Cardiac septum (tissue), 1 donor: Measurements from ENCODE around the gene ANXA5. TPM values are rescaled to one million over a fixed set of nuclear protein-coding genes. Genes with fewer than 3 reads are reported as not detected.

Experiments used
- DNase-seq: peaks from one replicate; pipeline ENCODE4 v3.0.0-alpha.2; 2020; ENCODE audit warnings: low spot score
- intact Hi-C: fragments of 100-400 bp; cut with DNase I; formaldehyde crosslinking; loops from one replicate; pipeline ENCODE4 v1.14.0; 2022
- total RNA-seq: library from RNA; stranded (reverse); fragmentation: NEBNext Ultra II Directional; extraction: Animal tissue kit (Norgen Biotek cat#: 25700); gene quantifications from one replicate; pipeline ENCODE4 v1.2.1, GENCODE V29; 2021
- donor health status: DM: no; HTN: no; CAD: no.

The ANXA5 gene
- total RNA-seq, 1 donor from 2014 or later = 152 TPM

DNA sequence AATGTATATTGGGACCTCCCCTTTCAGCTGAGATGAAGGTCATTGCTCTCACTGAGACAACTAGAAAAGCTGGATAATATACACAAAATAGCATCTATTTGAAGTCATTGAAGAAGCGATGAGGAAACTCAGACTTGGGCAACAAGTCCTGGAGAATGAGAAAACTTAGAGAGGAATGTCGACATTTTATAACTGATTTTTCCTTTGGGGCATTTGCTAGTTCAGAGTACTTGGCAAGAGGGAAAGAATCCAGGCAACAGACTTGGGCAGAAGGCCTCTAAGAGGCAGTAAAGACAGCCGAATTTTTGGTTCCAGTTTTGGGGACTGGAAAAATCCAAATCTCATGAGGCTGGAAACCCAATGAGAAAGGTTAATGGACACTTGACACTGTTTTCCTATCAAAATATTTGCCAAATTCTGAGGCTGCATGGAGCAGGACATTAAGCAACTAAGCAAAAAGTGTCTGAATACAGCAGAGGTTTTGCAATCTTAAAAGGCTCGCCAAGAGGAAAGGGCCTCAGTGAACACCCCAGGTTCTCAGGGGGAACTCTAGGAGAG lies 21.0 kb upstream of the ANXA5 start:
- intact Hi-C loops = no loop called here
- no peak for DNase-seq

DNA sequence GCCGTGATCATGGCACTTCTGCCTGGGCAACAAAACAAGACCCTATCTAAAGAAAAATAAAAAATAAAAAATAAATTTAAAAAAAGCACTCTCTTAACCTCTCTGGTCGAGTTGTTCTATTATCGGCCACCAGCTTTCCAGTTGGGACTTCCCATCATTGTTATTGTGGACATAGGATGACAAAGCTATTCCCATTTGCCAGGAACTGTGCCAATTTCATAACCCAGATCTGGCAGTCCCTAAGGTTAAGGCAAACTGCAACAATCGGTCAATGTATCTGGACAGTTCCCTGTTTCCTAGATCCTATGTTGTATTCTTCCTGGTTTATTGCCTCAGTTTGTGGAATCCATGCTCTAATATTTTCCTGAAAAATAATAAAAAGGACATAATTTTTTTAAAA lies 17.8 kb upstream of the ANXA5 start:
- DNase-seq = no peak

DNA sequence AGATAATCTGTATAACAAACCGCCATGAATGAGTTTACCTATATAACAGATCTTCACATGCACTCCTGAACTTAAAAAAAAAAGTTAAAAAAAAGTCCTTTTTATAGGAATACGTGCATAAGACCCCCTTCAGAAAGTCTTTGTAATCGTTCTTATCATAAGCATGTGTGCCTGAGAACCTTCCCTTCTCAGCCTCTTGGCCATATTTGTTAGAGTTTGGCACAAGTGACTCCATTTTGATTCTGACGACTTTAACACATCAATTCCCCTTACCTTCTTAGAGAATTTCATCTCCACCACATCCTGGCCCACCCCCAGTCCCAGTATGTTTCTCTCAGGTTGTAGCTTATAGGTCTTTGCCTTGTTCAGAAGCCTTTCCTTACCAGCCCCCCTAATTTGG lies 16.0 kb upstream of the ANXA5 start:
- no peak for DNase-seq
- intact Hi-C loops = no loop called here

More for the DNA sequence above, 17.8 kb upstream of the ANXA5 start:
- intact Hi-C loops = no loop called here

DNA sequence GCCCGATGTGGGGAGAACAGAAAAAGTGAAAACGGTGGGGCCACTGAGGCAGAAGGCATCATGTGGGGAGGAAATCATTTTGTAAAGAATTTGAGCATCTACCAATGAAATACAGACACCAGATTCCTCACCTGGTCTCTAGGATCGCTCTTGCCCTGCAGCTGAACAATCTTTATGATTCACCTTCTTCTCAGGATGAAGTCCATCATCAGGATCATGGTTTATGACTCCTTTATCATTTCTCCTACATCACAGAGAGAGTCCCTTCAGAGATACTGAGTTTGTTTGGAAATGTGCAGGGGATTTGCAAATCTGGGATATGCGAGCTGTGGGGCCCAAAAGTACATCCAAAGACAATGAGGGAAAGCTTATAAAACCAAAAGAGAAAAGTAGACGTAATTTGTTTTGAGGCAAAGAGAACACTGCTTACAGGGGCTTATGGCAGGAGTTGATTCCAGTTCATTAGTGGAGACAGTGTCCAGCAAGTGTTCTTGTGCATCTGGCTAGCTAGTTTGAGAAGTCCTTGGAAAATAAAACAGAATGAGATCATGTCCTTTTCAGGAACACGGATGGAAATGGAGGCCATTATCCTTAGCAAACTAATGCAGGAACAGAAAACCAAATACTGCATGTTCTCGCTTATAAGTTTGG lies 15.3 kb upstream of the ANXA5 start:
- no peak for DNase-seq
- intact Hi-C loops = no loop called here

DNA sequence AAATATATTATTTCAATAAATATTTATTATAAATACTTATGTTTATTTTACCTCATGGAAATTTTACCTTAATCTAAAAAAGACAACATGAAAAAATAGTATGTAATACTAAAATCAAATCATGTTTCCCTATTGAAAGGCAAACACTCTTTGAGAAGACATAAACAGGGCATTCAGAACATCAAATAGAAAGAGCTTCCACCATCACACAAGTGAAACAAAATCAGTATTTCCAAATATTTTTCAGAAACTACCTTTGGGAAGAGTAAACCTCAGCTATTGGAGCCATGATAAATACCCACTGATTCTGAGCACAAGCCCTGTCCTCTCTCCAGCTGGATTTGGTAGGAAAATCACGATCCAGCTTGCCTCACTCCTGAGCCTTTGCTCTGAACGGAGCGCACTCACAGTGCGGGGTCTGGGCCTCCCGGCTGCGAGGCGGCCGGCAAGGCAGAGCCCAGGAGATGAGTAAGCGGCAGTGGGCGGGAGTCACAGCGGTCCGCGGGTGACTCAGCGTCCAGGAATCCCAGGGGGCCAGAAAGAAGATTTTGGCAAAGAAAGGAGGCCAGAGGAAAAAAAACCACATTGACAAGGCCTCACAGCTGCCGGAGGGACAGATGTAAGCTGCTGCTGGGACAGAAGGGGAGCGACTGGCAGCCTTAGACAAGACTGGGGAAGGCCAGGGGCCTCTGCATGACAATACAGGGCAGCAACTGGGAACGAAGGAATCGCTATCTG lies 14.7 kb upstream of the ANXA5 start:
- intact Hi-C loops = loop anchor here (1.0 kb wide), 1 partner anchor 15 kb away; the partner anchor contains the start of gene ANXA5
- peak; percentile 90 for DNase-seq

DNA sequence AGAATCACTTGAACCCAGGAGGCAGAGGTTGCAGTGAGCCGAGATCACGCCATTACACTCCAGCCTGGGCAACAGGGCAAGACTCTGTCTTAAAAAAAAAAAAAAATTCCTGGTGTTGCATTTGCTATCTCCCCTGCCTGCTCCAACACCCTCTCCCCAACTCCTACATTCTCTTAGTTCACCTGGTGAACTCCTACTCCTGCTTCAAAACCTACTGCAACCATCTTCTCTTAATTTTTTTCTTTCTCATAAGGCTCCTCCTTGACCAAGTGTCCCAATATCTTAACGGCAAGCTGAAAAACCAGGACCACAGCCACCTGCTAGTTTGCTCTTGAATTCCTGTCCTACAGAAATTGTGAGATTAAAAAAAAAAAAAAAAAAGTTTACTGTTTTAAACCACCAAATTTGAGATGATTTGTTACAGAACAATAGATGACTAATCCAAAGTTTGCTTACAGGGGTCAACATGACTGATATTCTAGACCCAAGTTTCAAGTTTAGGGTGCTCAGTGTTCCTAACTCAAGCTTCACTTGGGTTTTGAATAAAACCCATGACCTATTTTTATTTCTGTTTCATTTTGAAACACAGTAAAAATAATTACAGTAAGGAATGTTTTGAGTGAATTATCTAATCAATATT lies 13.1 kb upstream of the ANXA5 start:
- intact Hi-C loops = no loop called here
- DNase-seq = no peak

DNA sequence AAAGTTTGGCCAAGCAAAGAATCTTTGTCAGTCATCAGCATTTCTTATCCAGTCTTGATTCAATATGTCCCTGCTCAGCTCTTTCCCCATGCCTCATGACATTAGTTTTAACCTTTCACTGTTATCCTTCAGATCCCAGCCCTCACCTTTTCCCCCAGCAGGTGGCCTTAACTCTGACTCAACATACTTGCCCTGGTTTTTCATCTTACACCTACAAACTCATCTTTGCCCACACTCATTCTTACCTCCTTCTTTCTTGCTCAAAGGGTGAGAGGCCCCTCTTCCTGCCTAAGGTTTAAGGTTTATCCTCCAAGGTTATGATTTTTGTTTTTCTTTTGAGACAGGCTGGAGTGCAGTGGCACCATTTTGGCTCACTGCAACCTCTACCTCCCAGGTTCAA lies 10.6 kb upstream of the ANXA5 start:
- no peak for DNase-seq
- intact Hi-C loops = no loop called here

DNA sequence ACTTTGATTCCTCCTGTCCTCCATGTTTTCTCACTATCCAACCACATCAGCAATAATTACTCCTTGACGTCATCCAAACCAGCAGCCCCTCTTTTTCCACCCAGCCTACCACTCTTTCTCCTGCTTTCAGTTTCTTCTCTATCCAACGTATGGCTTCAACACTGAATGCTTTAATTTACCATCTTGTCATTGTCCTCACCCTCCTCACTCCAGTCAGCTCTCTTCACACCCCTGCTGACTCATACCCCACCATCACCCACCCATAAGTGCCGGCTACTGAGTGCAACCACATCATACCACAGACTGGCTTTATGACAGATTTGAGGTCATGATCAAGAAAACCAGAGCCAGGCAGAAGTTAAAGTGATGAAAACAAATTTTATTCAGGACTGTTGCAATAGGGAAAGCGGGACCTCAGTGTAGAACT lies 9.8 kb upstream of the ANXA5 start:
- DNase-seq = no peak
- intact Hi-C loops = no loop called here

DNA sequence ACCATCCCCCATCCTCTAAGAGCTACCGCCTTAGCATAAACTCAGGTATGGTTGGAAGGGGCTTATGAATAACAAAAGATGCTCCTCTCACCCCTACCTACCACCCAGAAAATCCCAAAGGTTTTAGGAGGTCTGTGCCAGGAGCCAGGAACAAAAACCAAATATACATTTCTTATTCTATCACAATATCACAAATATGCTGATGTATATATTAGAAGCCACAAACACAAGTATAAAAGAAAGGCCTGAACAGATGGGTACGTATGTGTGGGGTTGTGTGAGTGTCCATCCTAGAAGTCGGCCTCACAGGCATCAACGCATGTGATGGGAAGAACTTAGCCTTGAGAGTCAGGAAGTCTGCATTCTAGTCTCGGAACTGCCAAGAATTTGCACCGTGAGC lies 8.7 kb upstream of the ANXA5 start:
- DNase-seq = no peak
- intact Hi-C loops = no loop called here

DNA sequence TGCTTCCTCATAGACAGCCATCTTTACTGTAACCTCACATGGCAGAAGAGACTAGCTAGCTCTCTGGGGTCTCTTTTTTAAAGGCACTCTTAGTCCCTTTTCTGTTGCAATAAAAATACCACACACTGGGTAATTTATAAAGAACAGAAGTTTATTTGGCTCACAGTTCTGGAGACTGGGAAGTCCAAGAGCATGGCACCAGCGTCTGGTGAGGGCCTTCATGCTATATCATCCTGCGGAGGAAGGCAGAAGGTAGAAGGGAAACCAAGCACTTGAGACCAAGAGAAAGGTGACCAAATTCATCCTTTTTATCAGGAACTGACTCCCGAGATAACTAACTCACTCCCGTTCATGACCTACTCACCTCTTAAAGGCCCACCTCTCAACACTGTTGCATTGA lies 5.4 kb upstream of the ANXA5 start:
- intact Hi-C loops = no loop called here
- no peak for DNase-seq

DNA sequence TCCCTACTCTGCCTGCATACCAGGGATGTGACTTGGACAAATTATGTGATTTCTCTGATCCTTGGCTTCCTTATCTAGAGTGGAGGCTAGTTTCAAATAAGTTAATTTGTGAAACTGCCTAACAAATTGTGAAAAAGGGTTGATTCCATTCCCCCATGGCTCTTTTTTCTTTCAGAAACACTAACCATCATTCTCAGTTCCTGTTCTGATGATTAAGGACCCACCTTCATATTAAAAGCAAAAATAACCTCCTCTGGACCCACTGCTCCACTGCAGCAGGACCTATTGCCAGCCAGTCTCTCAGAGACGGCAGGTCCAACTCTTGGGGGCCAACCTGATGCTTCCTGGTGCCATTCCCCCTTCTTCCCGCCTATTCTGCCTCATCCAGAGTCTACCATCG lies 4.5 kb upstream of the ANXA5 start:
- no peak for DNase-seq

DNA sequence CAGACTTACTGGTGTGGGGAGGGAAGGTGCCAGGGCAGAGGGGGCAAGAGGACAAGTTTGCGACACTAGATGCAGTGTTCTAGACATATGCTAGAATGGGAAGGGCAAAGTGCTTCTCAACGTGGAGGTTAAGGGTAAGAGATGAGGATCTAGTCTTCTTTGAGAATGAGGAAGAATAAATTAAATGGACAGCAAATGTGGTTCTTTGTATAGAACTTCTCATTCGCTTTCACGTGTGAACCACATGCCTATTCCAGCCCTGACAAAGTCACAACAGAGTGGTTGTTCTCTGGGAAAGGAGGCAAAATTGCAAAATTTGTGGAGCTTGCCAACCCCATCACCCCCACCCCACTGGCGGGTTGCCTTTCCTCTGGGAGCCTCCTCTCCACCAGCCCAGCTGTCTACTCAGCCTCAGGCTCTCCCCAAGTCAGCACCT lies 1.5 kb upstream of the ANXA5 start:
- intact Hi-C loops = loop anchor here (5.0 kb wide), 2 partner anchors 104 to 124 kb away; partner anchors contain the start of genes CCNA2 and EXOSC9

More for the DNA sequence above, 4.5 kb upstream of the ANXA5 start:
- intact Hi-C loops = no loop called here

DNA sequence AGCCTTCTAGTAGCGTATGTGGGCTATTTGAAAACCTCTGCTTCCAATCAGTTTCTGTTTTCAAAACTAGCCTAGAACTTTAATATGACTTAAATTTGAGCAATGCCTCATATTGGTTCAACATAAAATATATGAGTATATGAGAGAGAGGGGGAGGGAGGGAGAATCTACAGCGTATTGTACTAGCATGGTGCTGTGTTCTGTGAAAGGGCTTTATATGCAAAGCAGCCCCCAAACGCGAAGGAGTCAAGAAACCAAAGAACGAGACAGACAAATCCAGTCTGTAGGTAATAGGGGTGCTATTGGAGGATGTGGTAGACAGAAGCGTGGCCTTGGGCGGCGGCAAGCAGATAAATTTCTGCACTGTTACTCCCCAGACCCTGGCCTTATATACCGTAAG lies 784 bp upstream of the ANXA5 start:
- DNase-seq = no peak
- intact Hi-C loops = loop anchor here (5.0 kb wide), 2 partner anchors 105 to 125 kb away; partner anchors contain the start of genes CCNA2 and EXOSC9

More for the DNA sequence above, 1.5 kb upstream of the ANXA5 start:
- DNase-seq = no peak

DNA sequence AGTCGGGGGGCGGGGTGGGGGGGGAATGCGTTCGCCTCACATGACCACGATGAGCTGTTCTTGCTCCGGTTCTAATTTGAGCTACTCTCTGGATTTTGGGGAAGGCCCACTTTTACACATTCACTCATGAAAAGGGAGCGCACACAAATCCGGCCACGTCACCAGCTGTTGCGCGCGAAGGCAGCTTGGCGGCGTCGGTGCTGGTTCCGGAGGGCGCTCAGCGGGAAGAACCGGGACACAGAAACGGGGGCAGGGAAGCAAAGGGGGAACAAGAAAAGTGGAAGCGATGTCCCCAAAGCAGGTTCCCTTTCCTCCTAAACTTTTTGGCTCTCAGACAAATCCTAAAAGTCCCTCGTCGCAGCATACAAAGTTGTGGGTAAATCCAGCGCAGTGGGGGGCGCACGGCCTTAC lies 605 bp downstream of the ANXA5 start:
- intact Hi-C loops = loop anchor here (1.0 to 5.0 kb wide), 3 partner anchors 15 to 126 kb away; partner anchors contain the start of genes CCNA2 and EXOSC9
- peak; percentile 91 for DNase-seq

DNA sequence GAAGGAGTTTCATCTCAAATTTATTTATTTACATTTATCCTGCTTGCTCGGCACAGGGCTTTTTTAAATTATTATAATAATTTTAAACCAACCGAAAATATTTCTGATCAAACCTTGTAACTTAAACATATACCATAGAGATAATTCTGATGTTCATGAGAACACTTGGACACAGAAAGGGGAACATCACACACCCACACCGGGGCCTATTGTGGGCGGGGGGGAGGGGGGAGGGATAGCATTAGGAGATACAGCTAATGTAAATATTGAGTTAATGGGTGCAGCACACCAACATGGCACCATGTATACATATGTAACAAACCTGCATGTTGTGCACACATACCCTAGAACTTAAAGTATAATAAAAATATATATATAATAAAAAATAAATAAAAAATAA lies 2.9 kb downstream of the ANXA5 start:
- intact Hi-C loops = no loop called here
- DNase-seq = no peak

DNA sequence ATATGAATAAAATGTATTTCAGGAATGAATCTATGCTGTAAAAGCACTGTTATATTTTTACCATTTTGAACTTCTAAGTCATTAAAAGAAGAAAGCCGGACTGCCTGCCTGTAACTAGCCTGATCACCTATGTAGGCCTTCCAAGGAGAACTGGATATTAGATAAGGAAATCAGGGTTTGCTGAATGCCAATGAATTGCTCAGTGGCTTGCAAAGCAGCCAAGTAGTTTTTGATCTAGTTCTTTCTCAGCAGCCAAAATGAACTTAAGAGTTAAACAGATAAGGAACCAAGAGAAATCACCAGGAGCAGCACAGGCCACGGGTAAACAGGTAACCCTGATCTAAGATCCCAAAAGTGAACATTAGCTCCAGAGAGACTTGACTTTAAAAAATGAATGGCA lies 3.3 kb downstream of the ANXA5 start:
- intact Hi-C loops = no loop called here
- no peak for DNase-seq

DNA sequence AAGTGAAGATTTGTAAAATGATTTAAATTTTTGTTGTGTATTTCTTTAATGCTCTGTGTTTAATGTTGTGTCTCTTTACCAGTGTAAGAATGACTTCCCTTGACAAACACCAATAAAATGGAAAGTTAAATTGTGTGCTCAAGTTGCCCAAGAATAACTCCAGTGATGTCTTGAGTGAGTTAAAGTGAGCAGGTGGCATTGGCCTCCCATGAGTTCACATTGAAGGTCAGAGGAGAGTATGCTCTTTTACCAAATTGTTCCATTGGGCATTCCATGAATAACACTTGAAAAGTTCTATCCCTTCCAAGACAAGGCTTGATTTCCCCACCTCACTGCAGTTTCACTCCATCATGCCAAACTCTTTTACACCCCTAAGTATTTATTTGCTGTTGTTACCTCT lies 4.5 kb downstream of the ANXA5 start:
- no peak for DNase-seq
- intact Hi-C loops = no loop called here

DNA sequence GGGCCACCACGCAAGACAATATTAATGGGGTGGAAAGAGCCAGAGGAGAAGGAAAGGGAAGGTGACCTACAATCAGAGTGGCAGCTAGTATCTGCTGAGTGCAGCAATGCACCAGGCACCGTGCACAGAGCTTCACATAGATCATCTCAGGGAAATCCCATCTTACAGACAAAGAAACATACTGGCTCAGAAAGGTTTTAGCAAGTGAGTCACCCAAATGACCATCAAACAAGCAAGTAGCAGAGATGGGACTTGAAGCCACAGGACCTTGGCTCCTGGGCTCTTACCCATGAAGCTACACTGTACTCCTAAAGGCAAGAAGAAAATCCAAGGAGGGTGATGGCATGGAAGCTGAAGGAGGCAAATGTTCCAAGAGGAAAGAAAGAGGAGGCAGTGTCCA lies 6.8 kb downstream of the ANXA5 start:
- no peak for DNase-seq
- intact Hi-C loops = no loop called here

DNA sequence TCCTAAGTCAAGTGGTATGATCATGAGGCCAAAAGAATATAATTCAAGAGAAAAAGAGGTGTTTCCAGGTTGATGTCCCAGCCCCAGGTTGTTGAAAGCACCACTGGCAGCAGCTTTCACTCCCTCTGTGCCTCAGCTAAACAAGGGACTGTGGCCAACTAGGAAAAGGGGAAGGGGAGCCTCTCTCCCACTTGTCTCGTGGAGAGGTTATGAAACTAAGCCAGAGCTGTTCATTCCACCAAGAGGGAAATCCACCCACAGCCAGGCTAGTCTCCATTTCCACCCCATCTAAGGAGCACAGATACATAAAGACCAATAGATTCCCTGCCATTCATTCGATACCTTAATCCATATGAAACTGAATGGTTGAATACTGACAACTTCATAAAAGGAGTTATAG lies 8.1 kb downstream of the ANXA5 start:
- intact Hi-C loops = no loop called here
- DNase-seq = no peak

DNA sequence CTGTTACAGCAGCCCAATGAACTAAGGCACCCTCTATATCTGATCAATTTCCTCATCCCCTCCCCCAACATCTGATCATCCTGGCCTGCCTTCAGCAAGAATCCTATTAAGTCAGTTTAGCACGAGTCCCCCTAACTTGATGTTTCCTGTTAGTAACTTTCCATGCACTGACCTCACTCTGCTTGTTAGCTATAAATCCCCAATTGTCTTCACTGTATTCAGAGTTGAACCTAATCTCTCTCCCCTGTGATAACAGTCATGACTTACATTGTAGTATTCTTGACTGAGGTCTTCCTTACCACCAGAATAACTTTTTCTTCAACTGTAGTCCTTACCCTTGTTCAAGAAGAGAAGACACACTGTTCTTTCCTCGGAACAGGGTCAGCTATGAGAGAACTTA lies 8.5 kb downstream of the ANXA5 start:
- DNase-seq = no peak
- intact Hi-C loops = no loop called here
